ENCODE results near the gene PFDN1.

- TF ChIP-seq TAF1 (IDR thresholded peaks at IDR 0.05; ENCODE audit: low read depth, low read length) (no peak), POLR2A (IDR thresholded peaks at IDR 0.05; ENCODE audit: low read depth, low read length) (no peak), POLR2AphosphoS5 (IDR thresholded peaks at IDR 0.05; ENCODE audit: low read depth, low read length) (no peak)
Measured at GRCh38 chr5:140258873-140259272, 44.0 kb downstream of the PFDN1 start.

Measured in GM12891 (cell line).